ENCODE results near the gene TRAK1. TPM values are rescaled to one million over a fixed set of nuclear protein-coding genes. Genes with fewer than 3 reads are reported as not detected.

Gene TRAK1
- total and polyA plus RNA-seq, 8 donors, result 28.2 to 50.3 (median 31.0) TPM

DNA sequence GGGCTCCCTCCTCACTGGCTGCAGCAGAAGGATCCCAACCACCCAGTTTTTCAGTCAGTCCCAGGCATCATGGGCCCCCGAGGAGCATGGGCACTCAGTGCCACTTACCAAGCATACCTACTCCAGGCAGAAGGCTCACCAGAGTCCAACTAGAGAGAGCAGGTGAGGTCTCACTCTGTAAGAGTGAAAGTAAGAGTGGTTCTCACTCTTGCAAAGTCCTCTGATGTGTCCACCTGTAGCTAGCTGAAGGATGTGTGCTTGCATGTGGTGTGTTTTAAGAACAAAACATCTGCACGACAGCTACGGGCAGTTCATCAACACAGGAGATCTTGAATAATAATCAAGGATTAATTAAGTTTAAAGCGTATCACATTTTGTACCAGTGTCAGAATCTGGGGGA, 125.1 kb downstream of the TRAK1 start:
- no peaks in the 10 kb centered on the region for H3K9me3 ChIP-seq
- ATAC-seq (no peak), DNase-seq (no peak)
- H3K36me3 ChIP-seq, result peaks cover 0 to 45% of the 10 kb centered on the region in 2 donors
- no peaks in the 10 kb centered on the region for H3K4me1 ChIP-seq
- H3K27ac ChIP-seq, result no peak overlapping the region
- no peak for TF ChIP-seq CTCF (IDR thresholded peaks at IDR 0.05)
- H3K27me3 ChIP-seq, result no peaks in the 10 kb centered on the region
- no peak overlapping the region for H3K4me3 ChIP-seq
- intact Hi-C loops (cut with DNase I), result no loop called here

DNA sequence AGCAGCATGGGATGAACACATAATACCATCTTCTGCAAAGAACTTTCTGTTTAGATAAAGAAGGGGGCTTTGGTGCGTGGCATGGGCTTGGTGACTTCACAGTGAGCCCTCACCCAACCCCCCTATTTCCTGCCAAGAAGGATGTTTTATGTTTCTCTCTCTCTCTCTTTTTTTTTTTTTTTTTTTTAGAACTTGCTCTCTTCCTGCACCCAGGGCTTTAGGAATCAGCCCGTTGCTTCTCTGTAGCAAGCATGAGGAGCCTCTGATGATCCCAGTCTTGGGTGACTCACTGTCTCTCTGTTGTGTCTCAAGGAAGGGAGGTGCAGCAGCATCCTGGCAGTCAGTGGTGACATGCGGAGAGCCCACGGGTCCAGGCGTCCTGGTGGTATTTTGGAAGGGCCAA, 125.8 kb downstream of the TRAK1 start:
- no peak for DNase-seq
- no peak for TF ChIP-seq CTCF (IDR thresholded peaks at IDR 0.05)
- no peak overlapping the region for H3K4me3 ChIP-seq
- no peak overlapping the region for H3K27ac ChIP-seq
- no peaks in the 10 kb centered on the region for H3K4me1 ChIP-seq
- no peak for ATAC-seq
- intact Hi-C loops (cut with DNase I), result no loop called here
- no peaks in the 10 kb centered on the region for H3K27me3 ChIP-seq
- H3K9me3 ChIP-seq, result no peaks in the 10 kb centered on the region
- H3K36me3 ChIP-seq, result peaks cover 0 to 44% of the 10 kb centered on the region in 2 donors

DNA sequence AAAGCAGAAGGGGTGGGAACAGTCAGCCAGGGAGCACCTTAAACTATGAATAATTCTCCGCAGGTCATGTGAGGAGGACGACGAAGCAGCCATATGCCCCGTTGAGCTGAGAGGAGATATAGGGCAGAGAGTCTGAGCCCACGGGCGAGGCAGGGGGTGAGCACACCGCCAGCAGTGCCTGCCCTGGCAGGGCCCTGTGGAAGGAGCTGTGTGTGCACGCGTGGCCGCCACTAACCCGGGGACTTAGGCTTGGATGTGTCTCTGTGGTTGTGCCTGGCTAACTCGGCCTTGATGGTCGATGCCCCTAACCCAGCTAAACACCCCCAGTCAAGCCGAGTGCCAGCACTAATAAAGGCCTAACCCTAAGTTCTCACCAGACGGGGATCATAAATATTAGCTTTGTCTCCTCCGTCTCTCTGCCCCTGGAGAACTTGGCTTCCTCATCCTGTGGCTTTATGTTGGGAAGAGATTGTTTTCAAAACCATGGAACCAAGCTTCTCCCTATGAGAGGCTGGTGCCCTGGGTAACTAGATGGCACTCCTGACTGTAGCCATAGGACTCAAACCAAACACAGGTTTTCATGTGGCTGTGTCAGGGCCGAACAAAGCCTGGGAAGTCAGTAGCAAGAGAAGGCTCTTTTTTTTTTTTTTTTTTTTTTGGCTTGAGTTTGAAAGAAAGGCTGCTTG, 129.4 kb downstream of the TRAK1 start:
- no peak for ATAC-seq
- Histone ChIP-seq H3K4me1 (no peaks in the 10 kb centered on the region), H3K27me3 (no peaks in the 10 kb centered on the region), H3K4me3 (no peak overlapping the region), H3K9me3 (no peaks in the 10 kb centered on the region), H3K27ac (no peak overlapping the region), H3K36me3 (peaks cover 0 to 64% of the 10 kb centered on the region in 2 donors)
- DNase-seq, result no peak
- no peak for TF ChIP-seq CTCF (IDR thresholded peaks at IDR 0.05)
- intact Hi-C loops (cut with DNase I), result no loop called here

- Histone ChIP-seq H3K4me3 (no peak overlapping the region), H3K36me3 (peaks cover 0 to 54% of the 10 kb centered on the region in 2 donors), H3K27ac (no peak overlapping the region), H3K4me1 (no peaks in the 10 kb centered on the region), H3K9me3 (no peaks in the 10 kb centered on the region), H3K27me3 (no peaks in the 10 kb centered on the region)
- TF ChIP-seq CTCF (IDR thresholded peaks at IDR 0.05), result no peak
- no peak for ATAC-seq
- intact Hi-C loops (cut with DNase I), result no loop called here
- no peak for DNase-seq
These were observed 132.0 kb downstream of the TRAK1 start for GRCh38 chr3:42222942-42223693.

DNA sequence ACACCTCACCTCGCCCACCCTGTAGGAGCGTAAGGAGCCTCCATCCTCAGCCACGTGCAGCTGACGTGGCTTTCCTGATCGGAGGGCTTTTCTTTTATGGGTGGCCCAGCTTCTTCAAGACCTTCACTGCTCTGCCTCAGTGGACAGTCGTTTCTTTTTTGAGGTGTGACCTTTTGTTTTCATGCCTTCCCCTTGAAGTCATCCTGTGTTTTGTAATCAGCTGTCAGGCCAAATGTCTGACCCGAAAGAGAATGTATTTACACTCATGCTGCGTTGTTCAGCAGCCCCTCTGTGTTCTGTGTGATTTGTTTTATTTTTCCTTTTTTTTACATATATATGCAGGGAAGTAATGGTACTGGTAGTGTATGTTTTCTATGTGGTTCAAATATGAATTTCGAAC, 133.0 kb downstream of the TRAK1 start:
- no peak for ATAC-seq
- H3K36me3 ChIP-seq, result peaks cover 0 to 48% of the 10 kb centered on the region in 2 donors
- H3K9me3 ChIP-seq, result no peaks in the 10 kb centered on the region

More for the DNA sequence above, 133.0 kb downstream of the TRAK1 start:
- intact Hi-C loops (cut with DNase I), result no loop called here
- H3K27ac ChIP-seq, result no peak overlapping the region
- no peaks in the 10 kb centered on the region for H3K4me1 ChIP-seq
- DNase-seq, result no peak
- no peak for TF ChIP-seq CTCF (IDR thresholded peaks at IDR 0.05)
- H3K4me3 ChIP-seq, result no peak overlapping the region
- H3K27me3 ChIP-seq, result no peaks in the 10 kb centered on the region

All from left lung (tissue), 10 donors.